GM19043 (cell line): Measurements from ENCODE around the gene ST3GAL3.
A peak's percentile ranks its signal among the peaks of the same experiment; 100 is the strongest.

Experiments
- ATAC-seq: cut with Tn5 transposase; IDR thresholded peaks from one replicate; pipeline ENCODE4 v1.9.1; 2021; ENCODE audit warnings: low read depth; ENCODE audit not compliant: unreplicated experiment

The ST3GAL3 gene

DNA sequence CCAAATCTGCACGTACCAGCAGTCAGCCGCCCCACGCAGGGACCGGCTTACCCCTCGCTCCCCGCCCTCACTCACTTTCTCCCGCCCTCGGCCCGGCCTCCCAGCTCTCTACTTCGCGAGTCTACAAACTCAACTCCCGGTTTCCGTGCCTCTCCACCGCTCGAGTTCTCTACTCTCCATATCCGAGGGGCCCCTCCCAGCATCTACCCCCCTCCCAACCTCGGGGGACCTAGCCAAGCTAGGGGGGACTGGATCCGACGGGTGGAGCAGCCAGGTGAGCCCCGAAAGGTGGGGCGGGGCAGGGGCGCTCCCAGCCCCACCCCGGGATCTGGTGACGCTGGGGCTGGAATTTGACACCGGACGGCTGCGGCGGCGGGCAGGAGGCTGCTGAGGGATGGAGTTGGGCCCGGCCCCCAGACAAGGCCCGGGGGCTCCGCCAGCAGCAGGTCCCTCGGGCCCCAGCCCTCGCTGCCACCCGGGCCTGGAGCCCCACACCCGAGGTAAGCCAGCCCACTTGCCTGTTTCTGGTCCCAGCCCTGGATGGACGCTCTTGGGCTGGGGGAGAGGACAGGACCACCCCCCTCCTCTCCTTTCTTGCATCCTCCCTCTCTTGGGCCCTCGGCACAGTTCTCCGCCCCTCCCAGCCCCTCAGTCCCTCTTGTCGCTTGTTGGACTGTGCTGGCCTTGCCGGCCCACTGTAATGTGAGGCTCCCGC is 226.2 kb downstream of the ST3GAL3 start, which contains the start of gene ARTN:
Gene ARTN (plus strand): TSS at position 416 of the 715 bp plus-strand sequence. CDS start 1,856 bp downstream, outside the sequence.
- no peak for ATAC-seq

DNA sequence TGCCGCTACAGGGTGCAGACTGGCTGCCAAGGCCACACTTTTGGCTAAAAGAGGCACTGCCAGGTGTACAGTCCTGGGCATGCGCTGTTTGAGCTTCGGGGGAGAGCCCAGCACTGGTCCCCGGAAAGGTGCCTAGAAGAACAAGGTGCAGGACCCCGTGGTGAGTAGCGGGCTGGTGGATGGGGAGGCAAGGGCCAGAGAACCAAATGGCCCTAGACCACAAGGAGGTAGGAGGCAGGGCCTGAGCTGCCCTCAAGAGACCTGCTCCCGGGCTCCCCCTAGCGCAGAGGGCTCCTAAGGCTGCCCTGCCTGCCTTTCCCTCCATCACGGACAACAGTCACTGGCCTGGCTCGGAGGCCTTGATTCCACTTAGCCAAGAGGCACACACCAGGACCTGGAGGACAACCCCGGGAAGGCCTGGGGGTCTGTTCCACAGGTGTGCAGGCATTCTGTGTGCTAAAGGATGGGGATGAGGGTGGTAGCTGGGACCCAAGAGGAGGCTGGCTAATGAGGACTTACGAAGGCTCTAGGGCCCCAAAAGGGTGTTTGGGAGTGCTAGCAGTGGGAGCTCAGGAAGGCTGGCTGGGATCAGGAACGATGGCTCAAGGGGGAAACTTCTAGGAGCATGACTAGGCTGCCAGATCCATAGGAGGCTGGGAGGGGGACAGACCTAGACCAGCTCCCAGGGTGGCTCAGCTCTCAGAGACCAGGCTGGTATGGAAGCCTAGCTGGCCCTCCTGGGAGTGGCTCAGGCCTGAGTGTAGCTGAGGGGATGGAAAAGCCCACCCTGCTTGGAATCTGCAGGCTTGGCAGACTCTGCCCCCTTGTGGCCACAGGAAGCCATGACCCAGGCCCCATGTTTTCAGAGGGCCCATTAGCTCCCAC is 227.0 kb downstream of the ST3GAL3 start:
- no peak for ATAC-seq

DNA sequence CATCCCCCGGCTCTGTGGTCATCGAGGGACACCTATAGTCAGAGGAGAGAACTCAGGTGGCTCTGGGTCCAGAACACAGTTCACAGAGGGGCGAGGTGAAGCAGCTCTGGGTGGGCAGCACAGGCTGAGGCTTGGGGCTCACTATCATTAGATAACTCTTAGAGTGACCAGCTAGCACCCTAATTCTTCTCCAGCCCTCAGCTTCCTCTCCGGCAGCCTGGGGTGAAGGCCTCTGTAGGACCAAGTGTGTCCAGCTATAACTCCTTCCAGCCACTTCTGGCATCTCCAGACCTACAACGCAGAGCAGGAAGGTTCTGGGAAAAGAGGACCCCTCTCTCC is 227.6 kb downstream of the ST3GAL3 start:
- ATAC-seq: no peak

DNA sequence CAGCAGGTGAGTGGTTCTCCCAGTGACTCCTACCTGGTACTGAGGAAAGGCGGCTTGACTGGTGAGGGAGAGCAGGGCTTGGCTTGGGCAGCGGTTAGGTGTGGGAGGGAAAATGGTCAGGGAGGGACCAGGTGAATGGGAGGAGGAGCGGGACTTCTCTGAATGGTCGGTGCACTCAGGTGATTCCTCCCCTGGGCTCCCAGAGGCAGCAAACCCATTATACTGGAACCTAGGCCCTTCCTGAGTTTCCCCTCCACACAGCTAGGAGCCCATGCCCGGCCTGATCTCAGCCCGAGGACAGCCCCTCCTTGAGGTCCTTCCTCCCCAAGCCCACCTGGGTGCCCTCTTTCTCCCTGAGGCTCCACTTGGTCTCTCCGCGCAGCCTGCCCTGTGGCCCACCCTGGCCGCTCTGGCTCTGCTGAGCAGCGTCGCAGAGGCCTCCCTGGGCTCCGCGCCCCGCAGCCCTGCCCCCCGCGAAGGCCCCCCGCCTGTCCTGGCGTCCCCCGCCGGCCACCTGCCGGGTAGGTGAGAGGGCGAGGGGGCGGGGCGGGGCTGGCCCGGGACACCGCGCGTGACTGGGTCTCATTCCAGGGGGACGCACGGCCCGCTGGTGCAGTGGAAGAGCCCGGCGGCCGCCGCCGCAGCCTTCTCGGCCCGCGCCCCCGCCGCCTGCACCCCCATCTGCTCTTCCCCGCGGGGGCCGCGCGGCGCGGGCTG is 228.5 kb downstream of the ST3GAL3 start:
- no peak for ATAC-seq

DNA sequence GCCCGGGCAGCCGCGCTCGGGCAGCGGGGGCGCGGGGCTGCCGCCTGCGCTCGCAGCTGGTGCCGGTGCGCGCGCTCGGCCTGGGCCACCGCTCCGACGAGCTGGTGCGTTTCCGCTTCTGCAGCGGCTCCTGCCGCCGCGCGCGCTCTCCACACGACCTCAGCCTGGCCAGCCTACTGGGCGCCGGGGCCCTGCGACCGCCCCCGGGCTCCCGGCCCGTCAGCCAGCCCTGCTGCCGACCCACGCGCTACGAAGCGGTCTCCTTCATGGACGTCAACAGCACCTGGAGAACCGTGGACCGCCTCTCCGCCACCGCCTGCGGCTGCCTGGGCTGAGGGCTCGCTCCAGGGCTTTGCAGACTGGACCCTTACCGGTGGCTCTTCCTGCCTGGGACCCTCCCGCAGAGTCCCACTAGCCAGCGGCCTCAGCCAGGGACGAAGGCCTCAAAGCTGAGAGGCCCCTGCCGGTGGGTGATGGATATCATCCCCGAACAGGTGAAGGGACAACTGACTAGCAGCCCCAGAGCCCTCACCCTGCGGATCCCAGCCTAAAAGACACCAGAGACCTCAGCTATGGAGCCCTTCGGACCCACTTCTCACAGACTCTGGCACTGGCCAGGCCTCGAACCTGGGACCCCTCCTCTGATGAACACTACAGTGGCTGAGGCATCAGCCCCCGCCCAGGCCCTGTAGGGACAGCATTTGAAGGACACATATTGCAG is 229.3 kb downstream of the ST3GAL3 start:
- ATAC-seq: no peak

DNA sequence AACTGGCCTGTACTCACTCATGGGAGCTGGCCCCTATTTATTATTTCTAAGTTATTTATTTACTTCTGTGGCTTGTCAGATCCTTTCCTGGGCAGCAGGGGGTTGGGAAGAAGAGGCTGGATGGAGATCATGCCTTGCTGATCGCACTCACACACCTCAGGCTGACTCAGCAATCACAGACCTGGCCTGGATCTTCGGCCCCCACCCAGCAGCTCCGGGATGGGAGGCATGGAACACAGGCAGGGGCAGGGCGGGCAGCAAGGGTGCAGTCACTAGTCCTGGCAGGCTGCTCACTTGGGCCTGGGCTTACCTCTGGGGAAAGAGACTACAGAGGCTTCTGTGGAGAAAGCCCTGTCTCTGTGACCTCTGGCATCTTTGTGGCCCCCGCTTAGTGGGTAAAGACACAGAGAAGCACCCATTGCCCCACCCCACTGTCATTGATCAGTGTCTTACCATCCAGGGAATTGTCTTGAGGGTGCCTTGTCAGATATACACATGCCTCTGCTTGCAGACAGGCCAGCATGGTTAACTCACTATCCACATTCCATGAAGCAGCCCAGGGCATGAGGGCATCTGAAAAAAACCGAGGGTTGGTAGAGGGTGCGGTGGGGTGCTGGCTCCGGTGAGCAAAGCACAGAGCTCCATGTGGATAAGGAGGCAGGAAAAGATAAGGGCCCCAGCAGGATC is 230.0 kb downstream of the ST3GAL3 start:
- no peak for ATAC-seq

DNA sequence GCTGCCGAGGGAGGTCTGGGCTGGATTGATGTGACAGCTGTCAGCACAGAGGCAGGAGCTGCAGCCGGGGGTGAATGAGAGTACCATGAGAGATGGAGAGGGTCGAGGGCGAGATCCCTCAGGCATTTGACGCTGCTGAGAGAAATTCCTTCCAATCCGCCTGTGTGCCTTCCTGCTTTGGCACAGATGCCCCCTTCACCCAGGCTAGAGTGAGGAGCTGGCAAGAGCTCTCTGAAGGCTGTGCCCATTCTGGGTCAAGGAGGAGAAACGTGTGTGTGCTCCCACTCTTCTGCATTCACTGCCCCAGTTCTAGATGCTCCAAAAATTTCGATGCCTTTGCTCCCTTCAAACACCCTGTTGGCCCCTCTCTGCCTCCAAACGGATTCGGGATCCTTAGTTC is 231.0 kb downstream of the ST3GAL3 start:
- no peak for ATAC-seq

DNA sequence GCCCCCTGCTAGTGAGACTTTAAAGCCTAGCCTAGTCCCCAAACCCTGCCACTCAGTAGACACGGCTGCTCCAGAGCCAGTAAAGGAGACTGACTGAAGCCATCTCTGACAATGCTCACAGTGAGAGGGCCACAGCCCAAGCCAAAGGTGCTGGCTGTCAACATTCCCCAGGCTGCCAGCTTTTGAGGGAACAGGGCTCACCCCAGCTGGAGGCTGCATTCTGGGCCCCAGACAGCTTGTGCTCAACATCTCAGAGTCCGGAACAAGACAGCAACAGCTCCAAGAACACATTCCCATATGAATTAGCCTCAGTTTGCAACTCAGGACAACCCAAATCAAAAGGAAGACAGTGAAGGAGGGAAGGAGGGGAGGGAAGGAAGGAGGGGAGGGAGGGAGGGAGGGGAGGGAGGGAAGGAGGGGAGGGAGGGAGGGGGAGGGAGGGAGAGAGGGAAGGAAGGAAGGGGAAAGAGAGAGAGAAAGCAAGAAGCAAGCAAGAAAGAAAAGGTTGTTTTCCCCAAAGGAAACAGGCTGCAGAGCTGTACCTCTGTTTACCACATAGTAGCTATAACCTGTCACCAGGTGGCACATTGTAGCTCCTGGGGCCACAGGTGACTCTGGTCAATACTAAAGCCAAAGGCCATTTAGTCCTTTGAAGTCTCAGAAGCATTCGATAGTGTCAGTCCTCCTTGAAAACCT is 231.7 kb downstream of the ST3GAL3 start:
- no peak for ATAC-seq

DNA sequence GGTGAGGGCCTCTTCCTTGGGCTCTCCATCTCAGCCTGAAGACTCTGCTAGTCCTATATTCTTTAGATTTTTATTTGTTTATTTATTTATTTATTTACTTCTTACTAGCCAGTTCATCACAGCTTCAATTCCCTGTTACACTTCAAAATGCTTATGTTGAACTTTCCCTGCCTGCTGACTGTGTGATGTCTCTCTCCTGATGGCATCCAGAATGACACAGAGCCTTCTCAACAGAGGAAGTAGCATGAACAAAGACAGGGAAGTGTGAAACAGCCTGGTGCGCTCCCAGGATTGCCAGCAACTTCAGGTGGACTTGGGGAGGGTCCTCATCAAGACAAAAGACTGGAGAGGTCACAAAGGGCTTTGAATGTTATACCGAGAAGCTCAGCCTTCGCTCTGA is 235.1 kb downstream of the ST3GAL3 start:
- no peak for ATAC-seq

DNA sequence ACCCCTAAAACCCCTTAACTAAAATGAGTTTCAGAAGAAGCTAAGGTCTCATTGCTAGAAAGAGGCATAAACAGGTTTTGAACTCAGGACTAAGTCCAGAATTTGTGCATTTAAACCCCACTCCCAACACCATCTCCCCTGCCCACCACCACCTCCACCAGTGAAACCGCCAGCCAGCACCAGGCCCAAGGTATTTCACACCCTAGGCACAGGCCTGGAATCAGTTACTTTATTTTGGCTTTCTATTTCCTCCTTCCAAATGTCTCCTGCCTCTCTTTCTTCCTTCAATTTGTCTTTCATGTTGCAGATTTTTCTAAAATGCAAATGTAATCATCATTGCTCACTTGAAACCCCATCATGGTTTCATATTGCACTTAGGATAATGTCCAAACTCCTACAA is 237.5 kb downstream of the ST3GAL3 start:
- ATAC-seq: no peak

DNA sequence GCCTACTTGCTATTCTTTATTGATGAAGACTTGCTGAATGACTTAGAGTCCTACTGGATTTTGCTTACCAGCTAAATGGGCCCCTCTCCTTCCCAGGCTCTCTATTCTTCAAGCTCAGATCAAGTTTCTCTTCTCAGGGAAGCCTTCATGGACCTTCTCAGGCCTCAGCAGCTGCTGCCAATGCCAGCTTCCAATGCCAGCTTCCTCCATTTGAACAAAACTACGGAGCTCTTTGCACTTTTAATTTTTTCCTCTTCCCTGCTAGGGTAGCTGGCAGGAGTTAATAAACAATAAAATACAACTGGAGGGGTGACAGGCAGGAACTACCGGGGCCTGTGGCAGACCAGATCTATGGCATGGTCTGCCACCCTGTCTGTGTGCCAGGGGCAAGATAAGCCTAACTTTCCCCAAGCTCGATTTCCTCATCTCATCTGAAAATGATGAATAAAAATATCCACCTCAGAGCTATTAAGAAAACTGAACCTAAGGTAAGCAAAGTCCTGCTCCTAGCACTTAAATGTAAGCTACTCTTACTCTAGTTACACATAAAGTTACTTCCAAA is 238.4 kb downstream of the ST3GAL3 start:
- no peak for ATAC-seq

DNA sequence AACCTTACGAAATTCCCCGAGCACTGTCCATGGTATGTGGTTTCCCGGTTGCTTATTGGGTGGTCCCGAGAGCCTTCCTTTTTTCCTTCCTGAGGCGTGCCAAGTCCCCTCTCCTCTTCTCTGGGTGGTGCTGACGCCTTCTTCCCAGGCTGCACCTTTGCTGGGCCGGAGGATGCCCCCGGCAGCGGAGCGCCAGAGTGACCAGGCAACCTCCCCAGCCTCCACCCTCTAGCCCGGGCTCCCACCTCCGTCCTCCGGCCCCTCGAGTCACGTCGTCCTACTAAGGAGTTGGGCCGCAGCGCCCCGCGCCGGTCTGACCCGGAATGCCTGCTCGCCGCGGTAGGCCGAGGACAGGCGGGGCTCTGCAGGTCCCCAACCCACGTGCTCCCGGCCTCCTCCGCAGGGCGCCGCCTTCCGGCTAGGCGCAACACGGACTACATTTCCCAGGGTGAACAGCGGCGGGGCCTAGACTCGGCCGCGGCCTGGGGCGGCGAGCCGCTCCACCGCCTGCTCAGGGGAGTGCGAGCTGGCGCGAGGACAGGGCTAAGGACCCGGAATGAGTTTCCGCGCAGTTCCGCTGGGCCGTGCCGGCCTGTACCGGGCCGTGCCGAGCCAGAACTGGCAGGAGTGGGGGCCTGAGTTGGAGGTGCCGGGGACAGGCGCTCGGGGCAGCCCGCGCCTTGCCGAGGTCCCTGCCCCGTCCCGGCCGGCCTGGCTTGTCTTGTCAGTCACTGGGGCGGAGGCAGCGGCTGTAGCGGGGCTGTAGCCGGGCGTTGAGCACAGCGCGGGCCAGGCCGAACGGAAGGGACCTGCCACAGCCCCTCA is 239.1 kb downstream of the ST3GAL3 start, which contains the start of gene IPO13:
Gene IPO13 (plus strand): TSS at position 715 of the 825 bp plus-strand sequence. CDS start 651 bp downstream, outside the sequence.
- peak; percentile 85 for ATAC-seq

DNA sequence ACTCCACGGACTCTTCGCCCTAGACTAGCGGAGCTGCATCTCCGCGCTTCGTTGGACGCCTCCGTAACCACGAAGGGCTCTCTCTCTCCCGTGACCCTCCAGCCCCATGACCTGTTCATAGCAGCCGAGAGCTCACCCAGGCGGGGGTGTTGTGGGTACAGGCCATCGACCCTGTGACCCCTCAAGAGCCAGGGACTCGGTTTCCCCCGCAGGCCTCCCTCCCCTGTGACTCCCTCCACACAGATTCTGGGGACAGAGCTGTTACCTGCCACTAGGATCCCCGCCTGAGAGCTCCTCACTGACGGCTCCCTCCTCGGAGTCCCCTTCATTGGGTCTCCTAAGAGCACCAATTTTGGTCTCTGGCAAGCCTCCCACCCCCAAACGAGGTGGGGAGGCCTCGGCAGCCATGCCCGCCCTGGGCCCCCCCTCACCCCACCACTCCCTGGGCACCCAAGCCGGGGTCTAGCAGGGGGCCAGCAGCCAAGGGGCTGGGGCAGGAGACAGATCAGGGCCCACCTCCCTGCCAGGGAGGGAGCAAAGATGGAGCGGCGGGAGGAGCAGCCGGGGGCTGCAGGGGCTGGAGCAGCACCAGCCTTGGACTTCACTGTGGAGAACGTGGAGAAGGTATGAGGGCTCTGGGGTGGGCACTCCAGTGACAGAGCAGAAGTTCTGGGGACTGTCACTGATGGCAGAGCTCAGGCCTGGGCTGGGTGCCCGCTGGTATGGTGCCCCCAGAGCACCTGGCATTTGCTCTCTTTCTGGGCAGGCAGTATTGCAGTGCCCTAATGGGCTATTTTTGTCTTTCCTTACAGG is 239.9 kb downstream of the ST3GAL3 start:
- ATAC-seq: no peak

DNA sequence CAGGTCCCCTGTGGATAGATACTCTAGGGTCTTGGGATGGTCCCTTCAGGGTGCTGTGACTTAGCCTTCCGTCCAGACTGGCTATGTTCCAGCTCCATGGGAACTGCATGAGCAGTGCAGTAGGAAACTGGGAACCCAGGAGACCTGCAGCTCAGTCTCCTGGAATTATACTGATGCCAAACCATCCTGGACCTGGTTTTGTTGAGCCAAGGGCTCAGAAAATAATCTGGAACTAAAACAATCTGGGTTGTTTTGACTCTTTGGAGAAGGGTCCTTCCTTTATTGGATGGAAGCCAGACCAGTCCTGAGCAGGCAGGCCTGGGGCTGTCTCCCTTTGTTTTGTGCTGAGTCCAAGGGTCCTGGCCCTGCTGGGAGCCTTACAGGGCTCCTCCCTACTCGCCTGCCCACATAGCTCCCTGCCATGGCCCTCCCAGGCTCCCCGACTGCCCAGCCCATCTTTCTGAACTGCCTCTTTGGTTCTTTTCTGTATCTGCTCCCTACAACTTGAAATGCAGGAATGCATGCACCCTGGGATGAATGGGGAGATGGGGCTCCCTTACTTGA is 240.6 kb downstream of the ST3GAL3 start:
- no peak for ATAC-seq

DNA sequence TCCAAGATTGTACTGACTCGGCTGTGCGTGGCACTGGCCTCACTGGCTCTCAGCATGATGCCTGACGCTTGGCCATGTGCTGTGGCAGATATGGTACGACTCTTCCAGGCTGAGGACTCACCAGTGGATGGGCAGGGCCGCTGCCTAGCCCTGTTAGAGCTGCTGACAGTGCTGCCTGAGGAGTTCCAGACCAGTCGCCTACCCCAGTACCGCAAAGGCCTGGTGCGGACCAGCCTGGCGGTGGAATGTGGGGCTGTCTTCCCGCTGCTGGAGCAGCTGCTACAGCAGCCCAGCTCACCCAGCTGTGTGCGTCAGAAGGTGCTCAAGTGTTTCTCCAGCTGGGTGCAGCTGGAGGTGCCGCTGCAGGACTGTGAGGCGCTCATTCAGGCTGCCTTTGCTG is 242.3 kb downstream of the ST3GAL3 start:
- no peak for ATAC-seq

DNA sequence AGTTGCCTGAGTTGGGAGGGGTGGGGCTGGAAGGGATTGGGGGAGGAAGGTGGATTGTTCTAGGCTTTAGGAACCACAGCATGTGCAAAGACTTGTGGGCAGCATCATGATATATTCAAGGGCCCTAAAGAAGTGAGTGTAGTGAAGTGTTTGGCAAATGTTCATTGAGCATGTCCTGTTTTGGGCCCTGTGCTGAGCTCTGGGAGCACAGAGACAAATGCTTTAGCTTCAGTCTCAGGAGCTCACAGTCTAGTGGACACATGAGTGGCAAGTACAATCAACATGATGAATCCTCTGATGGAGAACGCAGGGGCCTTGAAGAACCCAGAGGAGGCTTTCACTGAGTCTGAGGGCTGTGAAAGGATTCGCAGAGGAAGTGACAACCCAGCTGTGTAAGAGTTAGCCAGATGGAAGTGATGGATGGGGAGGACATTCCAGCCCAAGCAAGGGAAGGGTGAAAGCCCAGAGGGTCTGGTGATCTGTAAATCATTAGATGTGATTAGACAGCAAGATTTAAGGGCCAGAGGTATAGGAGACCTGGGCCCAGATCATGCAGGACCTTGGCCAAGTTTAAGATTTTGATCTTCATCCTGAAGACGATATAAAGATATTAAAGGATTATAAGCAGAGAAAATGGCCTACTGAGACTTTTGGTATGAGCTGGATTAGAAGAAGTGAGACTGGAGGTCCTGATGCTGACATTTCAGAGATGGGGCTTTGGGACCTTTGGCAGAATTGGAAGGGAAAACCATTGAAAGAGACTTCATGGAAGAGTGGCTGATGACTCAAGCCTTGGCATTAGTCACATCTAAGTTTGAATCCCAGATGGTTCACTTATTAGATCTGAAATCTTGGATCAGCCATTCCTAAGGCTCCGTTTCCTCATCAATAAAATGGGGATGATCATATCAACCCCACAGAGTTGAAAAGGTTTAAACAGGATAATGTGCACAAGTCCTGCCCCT is 244.0 kb downstream of the ST3GAL3 start:
- ATAC-seq: no peak
